ENCODE measurements around the gene HMCN2.

GRCh38 chr9:130414081-130414731 lies 148.6 kb downstream of the HMCN2 start:
- TF ChIP-seq CTCF (IDR thresholded peaks at IDR 0.05) (no peak), POLR2AphosphoS5 (IDR thresholded peaks at IDR 0.05) (no peak)

Data from suprapubic skin (tissue), 3 donors.